Measurements from ENCODE around the gene CYB561. TPM values are rescaled to one million over a fixed set of nuclear protein-coding genes. Genes with fewer than 3 reads are reported as not detected.

CYB561 gene
- total RNA-seq, 1 experiment from 2014 or later = 29.1 TPM

DNA sequence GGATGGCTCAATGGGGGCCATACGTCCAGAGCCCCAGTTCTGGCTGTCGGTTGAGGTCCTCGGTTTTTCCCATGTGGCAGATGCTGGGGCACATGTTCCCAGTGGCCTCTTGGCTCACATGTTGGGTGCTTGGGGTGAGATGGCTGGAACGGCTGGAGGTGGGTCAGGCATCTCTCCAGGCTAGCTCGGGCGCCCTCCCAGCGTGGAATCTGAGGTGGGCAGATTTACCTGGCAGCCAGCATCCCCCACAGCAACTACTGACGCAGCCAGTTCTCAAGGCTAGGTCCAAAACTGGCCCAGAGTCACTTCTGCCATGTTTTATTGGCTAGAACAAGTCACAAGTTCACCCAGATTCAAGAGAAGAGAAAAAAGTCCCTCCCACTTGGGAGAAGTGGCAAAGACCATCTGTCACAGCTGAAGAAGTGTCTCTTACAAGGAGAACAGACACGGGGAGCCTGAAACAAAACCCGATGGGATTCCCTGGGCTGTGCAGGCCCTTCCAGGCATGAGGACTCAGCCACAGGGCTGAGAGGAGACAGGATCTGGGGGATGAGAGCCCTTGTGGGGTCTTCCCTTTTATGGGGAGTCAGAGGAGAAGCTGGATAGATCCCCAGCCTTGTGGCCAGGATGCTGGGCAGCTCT is 46.0 kb upstream of the CYB561 start:
- no peak overlapping the region for H3K4me3 ChIP-seq (ENCODE audit: low read depth, low read length, poor library complexity, severe bottlenecking)
- ChIA-PET CTCF (interaction anchor here (0.6 kb wide), 1 partner anchor 116 kb away, joined by 3 read pairs; no protein-coding TSS in a partner anchor), POLR2A (ENCODE audit: low non-redundant PET) (interaction anchor here (0.5 kb wide), 1 partner anchor 8 kb away, joined by 12 read pairs; no protein-coding TSS in a partner anchor)
- intact Hi-C loops (cut with micrococcal nuclease; ENCODE audit: unreplicated experiment) = no loop called here
- H3K4me1 ChIP-seq (ENCODE audit: insufficient read depth, low read length, poor library complexity, severe bottlenecking) = no peaks in the 10 kb centered on the region
- H3K9me3 ChIP-seq (ENCODE audit: low read depth, low read length, poor library complexity, severe bottlenecking) = no peaks in the 10 kb centered on the region
- no peaks in the 10 kb centered on the region for H3K27me3 ChIP-seq (replicated peaks; ENCODE audit: insufficient read depth, low read depth, low read length, poor library complexity)
- no peaks in the 10 kb centered on the region for H3K36me3 ChIP-seq (ENCODE audit: insufficient read depth, low read length, poor library complexity, severe bottlenecking)
- no peak overlapping the region for H3K27ac ChIP-seq (ENCODE audit: low read depth, low read length, poor library complexity, severe bottlenecking)
- no peak for TF ChIP-seq EZH2 (IDR thresholded peaks at IDR 0.05; ENCODE audit: borderline replicate concordance, low read depth, low read length, poor library complexity, severe bottlenecking)
- no peak for TF ChIP-seq CTCF (conservative IDR thresholded peaks at IDR 0.05; ENCODE audit: low read depth, low read length)
- no peak for DNase-seq (ENCODE audit: low spot score)
- no TSS peak for BruUV-seq (replicated peaks)

- BruUV-seq (replicated peaks) = no TSS peak
- intact Hi-C loops (cut with micrococcal nuclease; ENCODE audit: unreplicated experiment) = no loop called here
- Histone ChIP-seq H3K27ac (ENCODE audit: low read depth, low read length, poor library complexity, severe bottlenecking) (no peak overlapping the region), H3K36me3 (ENCODE audit: insufficient read depth, low read length, poor library complexity, severe bottlenecking) (no peaks in the 10 kb centered on the region), H3K27me3 (replicated peaks; ENCODE audit: insufficient read depth, low read depth, low read length, poor library complexity) (no peaks in the 10 kb centered on the region), H3K4me1 (ENCODE audit: insufficient read depth, low read length, poor library complexity, severe bottlenecking) (no peaks in the 10 kb centered on the region), H3K4me3 (ENCODE audit: low read depth, low read length, poor library complexity, severe bottlenecking) (no peak overlapping the region), H3K9me3 (ENCODE audit: low read depth, low read length, poor library complexity, severe bottlenecking) (no peaks in the 10 kb centered on the region)
- ChIA-PET CTCF (interaction anchor here (0.6 kb wide), 1 partner anchor 117 kb away, joined by 3 read pairs; no protein-coding TSS in a partner anchor), POLR2A (ENCODE audit: low non-redundant PET) (interaction anchor here (0.5 kb wide), 1 partner anchor 9 kb away, joined by 12 read pairs; no protein-coding TSS in a partner anchor)
- no peak for TF ChIP-seq EZH2 (IDR thresholded peaks at IDR 0.05; ENCODE audit: borderline replicate concordance, low read depth, low read length, poor library complexity, severe bottlenecking)
- no peak for TF ChIP-seq CTCF (conservative IDR thresholded peaks at IDR 0.05; ENCODE audit: low read depth, low read length)
- DNase-seq (ENCODE audit: low spot score) = no peak
Measured at GRCh38 chr17:63491413-63491812, 45.3 kb upstream of the CYB561 start.

DNA sequence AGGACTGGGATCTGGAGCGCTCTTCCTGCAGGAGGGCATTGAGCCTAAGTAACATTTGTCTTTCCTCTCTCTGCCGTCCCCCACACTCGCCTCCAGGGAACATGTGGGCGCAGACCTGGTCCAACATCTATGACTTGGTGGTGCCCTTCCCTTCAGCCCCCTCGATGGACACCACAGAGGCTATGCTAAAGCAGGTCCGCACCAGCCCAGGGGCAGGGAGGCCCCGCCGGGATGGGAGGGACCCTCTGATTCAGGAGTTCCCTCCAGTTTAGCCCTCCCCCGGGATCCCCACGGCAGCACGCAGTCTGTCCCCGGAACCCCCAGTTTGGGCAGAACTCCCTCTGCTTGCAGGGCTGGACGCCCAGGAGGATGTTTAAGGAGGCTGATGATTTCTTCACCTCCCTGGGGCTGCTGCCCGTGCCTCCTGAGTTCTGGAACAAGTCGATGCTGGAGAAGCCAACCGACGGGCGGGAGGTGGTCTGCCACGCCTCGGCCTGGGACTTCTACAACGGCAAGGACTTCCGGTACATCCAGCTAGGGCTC is 44.8 kb upstream of the CYB561 start:
- Histone ChIP-seq H3K27ac (ENCODE audit: low read depth, low read length, poor library complexity, severe bottlenecking) (no peak overlapping the region), H3K27me3 (replicated peaks; ENCODE audit: insufficient read depth, low read depth, low read length, poor library complexity) (no peaks in the 10 kb centered on the region), H3K9me3 (ENCODE audit: low read depth, low read length, poor library complexity, severe bottlenecking) (no peaks in the 10 kb centered on the region), H3K4me1 (ENCODE audit: insufficient read depth, low read length, poor library complexity, severe bottlenecking) (no peaks in the 10 kb centered on the region), H3K4me3 (ENCODE audit: low read depth, low read length, poor library complexity, severe bottlenecking) (no peak overlapping the region), H3K36me3 (ENCODE audit: insufficient read depth, low read length, poor library complexity, severe bottlenecking) (no peaks in the 10 kb centered on the region)
- POLR2A ChIA-PET (ENCODE audit: low non-redundant PET) = no interaction called here
- no peak for DNase-seq (ENCODE audit: low spot score)
- BruUV-seq (replicated peaks) = no TSS peak
- no peak for TF ChIP-seq EZH2 (IDR thresholded peaks at IDR 0.05; ENCODE audit: borderline replicate concordance, low read depth, low read length, poor library complexity, severe bottlenecking)
- TF ChIP-seq CTCF (conservative IDR thresholded peaks at IDR 0.05; ENCODE audit: low read depth, low read length) = no peak
- intact Hi-C loops (cut with micrococcal nuclease; ENCODE audit: unreplicated experiment) = no loop called here
- CTCF ChIA-PET = no interaction called here

Measured in A673 (cell line).